ENCODE results near the gene AMBRA1.

AMBRA1 gene

GRCh38 chr11:46369458-46370152 is 224.2 kb downstream of the AMBRA1 start:
- peak in 1 of 2 donors; percentile 42 for DNase-seq (ENCODE audit: low read depth in 2 of 2)

GRCh38 chr11:46367916-46368267 is 225.9 kb downstream of the AMBRA1 start:
- DNase-seq (ENCODE audit: low read depth in 2 of 2): no peak

- DNase-seq (ENCODE audit: low read depth in 2 of 2): peak; percentile 69 to 70
Measured at GRCh38 chr11:46367244-46367915, 226.4 kb downstream of the AMBRA1 start.

- no peak for DNase-seq (ENCODE audit: low read depth in 2 of 2)
Measured at GRCh38 chr11:46366661-46367161, 227.1 kb downstream of the AMBRA1 start.

GRCh38 chr11:46366260-46366659 is 227.6 kb downstream of the AMBRA1 start:
- no peak for DNase-seq (ENCODE audit: low read depth in 2 of 2)

GRCh38 chr11:46364791-46365190 is 229.0 kb downstream of the AMBRA1 start:
- DNase-seq (ENCODE audit: low read depth in 2 of 2): no peak

GRCh38 chr11:46364056-46364455 is 229.8 kb downstream of the AMBRA1 start:
- no peak for DNase-seq (ENCODE audit: low read depth in 2 of 2)

GRCh38 chr11:46363455-46364005 is 230.3 kb downstream of the AMBRA1 start:
- DNase-seq (ENCODE audit: low read depth in 2 of 2): no peak

- no peak for DNase-seq (ENCODE audit: low read depth in 2 of 2)
Measured at GRCh38 chr11:46363031-46363407, 230.8 kb downstream of the AMBRA1 start.

GRCh38 chr11:46362156-46363030 is 231.4 kb downstream of the AMBRA1 start:
- DNase-seq (ENCODE audit: low read depth in 2 of 2): no peak

- peak in 1 of 2 donors; percentile 49 for DNase-seq (ENCODE audit: low read depth in 2 of 2)
Measured at GRCh38 chr11:46361283-46362155, 232.3 kb downstream of the AMBRA1 start.

- DNase-seq (ENCODE audit: low read depth in 2 of 2): no peak
Measured at GRCh38 chr11:46360878-46361277, 232.9 kb downstream of the AMBRA1 start.

- no peak for DNase-seq (ENCODE audit: low read depth in 2 of 2)
Measured at GRCh38 chr11:46359953-46360352, 233.9 kb downstream of the AMBRA1 start.

- DNase-seq (ENCODE audit: low read depth in 2 of 2): no peak
Measured at GRCh38 chr11:46357483-46357936, 236.3 kb downstream of the AMBRA1 start.

- DNase-seq (ENCODE audit: low read depth in 2 of 2): no peak
Measured at GRCh38 chr11:46356924-46357482, 236.8 kb downstream of the AMBRA1 start.

- peak in 1 of 2 donors; percentile 67 for DNase-seq (ENCODE audit: low read depth in 2 of 2)
Measured at GRCh38 chr11:46353698-46354097, 240.1 kb downstream of the AMBRA1 start.

GRCh38 chr11:46352063-46352841 is 241.6 kb downstream of the AMBRA1 start:
- peak; percentile 57 to 61 for DNase-seq (ENCODE audit: low read depth in 2 of 2)

GRCh38 chr11:46351606-46352005 is 242.2 kb downstream of the AMBRA1 start:
- no peak for DNase-seq (ENCODE audit: low read depth in 2 of 2)

- no peak for DNase-seq (ENCODE audit: low read depth in 2 of 2)
Measured at GRCh38 chr11:46351148-46351547, 242.7 kb downstream of the AMBRA1 start.

- DNase-seq (ENCODE audit: low read depth in 2 of 2): no peak
Measured at GRCh38 chr11:46350695-46351094, 243.1 kb downstream of the AMBRA1 start.

Measured in stimulated activated CD4-positive, alpha-beta T cell treated with anti-CD3 and anti-CD28 coated beads, Interleukin-1b, Interleukin-23, amount 100 ng/mL, for 4 hours (primary cell).